Osteoblast (primary cell): ENCODE measurements around the gene CACNA1C. TPM values are rescaled to one million over a fixed set of nuclear protein-coding genes. Genes with fewer than 3 reads are reported as not detected.

Experiments
- DNase-seq: peaks from one replicate; pipeline ENCODE4 v3.0.0; 2011; ENCODE audit warnings: low spot score, mixed read lengths; ENCODE audit not compliant: insufficient read length; ENCODE audit errors: missing footprints
- H2AFZ ChIP-seq: 2 replicates; pipeline ENCODE4 v1.6.0; 2011; ENCODE audit warnings: mild to moderate bottlenecking, low read length
- H3K27ac ChIP-seq: 2 replicates; pipeline ENCODE4 v1.5.1; 2011; ENCODE audit warnings: mild to moderate bottlenecking, low read depth, low read length, moderate library complexity
- H3K27me3 ChIP-seq: 2 replicates; pipeline ENCODE4 v1.6.0; 2012; ENCODE audit warnings: mild to moderate bottlenecking, control low read depth, inconsistent platforms, low read length, moderate library complexity; ENCODE audit not compliant: insufficient read depth
- H3K36me3 ChIP-seq: 2 replicates; pipeline ENCODE4 v1.5.1; 2011; ENCODE audit warnings: mild to moderate bottlenecking, low read length, control low read depth, moderate library complexity; ENCODE audit not compliant: insufficient read depth
- H3K4me1 ChIP-seq: 2 replicates; pipeline ENCODE4 v1.5.1; 2011; ENCODE audit warnings: mild to moderate bottlenecking, low read length, control low read depth, moderate library complexity; ENCODE audit not compliant: insufficient read depth
- H3K4me2 ChIP-seq: 2 replicates; pipeline ENCODE4 v1.6.0; 2011; ENCODE audit warnings: mild to moderate bottlenecking, low read length; ENCODE audit not compliant: insufficient read depth
- H3K4me3 ChIP-seq: fragments of 200-600 bp; sonication (generic); 3 replicates; pipeline ENCODE4 v1.5.1; 2012; ENCODE audit warnings: mild to moderate bottlenecking, low read length, inconsistent platforms; ENCODE audit not compliant: insufficient read depth
- H3K79me2 ChIP-seq: 2 replicates; pipeline ENCODE4 v1.6.0; 2012; ENCODE audit warnings: mild to moderate bottlenecking, low read length, control low read depth, inconsistent platforms; ENCODE audit not compliant: insufficient read depth
- H3K9me3 ChIP-seq: 2 replicates; pipeline ENCODE4 v1.5.1; 2011; ENCODE audit warnings: low read depth, low read length, control low read depth
- H4K20me1 ChIP-seq: 2 replicates; pipeline ENCODE4 v1.6.0; 2012; ENCODE audit warnings: mild to moderate bottlenecking, low read length, control low read depth; ENCODE audit not compliant: insufficient read depth
- CTCF ChIP-seq: IDR thresholded peaks from 2 replicates; pipeline ENCODE4 v1.5.1; 2011; ENCODE audit warnings: mild to moderate bottlenecking, low read depth, low read length, moderate library complexity; ENCODE audit errors: extremely low read depth
- total RNA-seq: library from RNA; depleted of rRNA; stranded (reverse); fragments of >200 nt; gene quantifications from 2 replicates; pipeline ENCODE4 v1.2.3, GENCODE V29; 2012

Gene CACNA1C
- total RNA-seq, 1 donor = 19.2 TPM

- no peak overlapping the region for H2AFZ ChIP-seq
- peak; percentile 71 for DNase-seq
- peaks cover 26% of the 10 kb centered on the region for H4K20me1 ChIP-seq
- H3K79me2 ChIP-seq = no peaks in the 10 kb centered on the region
- H3K4me3 ChIP-seq = no peak overlapping the region
- peaks cover 3% of the 10 kb centered on the region for H3K36me3 ChIP-seq
- no peak overlapping the region for H3K27ac ChIP-seq
- H3K4me2 ChIP-seq = no peak overlapping the region
- H3K4me1 ChIP-seq = no peaks in the 10 kb centered on the region
- TF ChIP-seq CTCF = no peak
- H3K27me3 ChIP-seq = no peaks in the 10 kb centered on the region
- H3K9me3 ChIP-seq = no peaks in the 10 kb centered on the region
Measured at GRCh38 chr12:2408262-2408661, 355.5 kb downstream of the CACNA1C start.

GRCh38 chr12:2409656-2410265, 357.0 kb downstream of the CACNA1C start:
- Histone ChIP-seq H3K4me1 (peaks cover 9% of the 10 kb centered on the region), H3K27me3 (no peaks in the 10 kb centered on the region), H3K4me3 (no peak overlapping the region), H4K20me1 (peaks cover 34% of the 10 kb centered on the region), H3K79me2 (no peaks in the 10 kb centered on the region), H3K4me2 (no peak overlapping the region), H3K9me3 (no peaks in the 10 kb centered on the region), H3K36me3 (no peaks in the 10 kb centered on the region), H3K27ac (no peak overlapping the region), H2AFZ (no peak overlapping the region)
- TF ChIP-seq CTCF = no peak
- DNase-seq = peak; percentile 73

GRCh38 chr12:2410496-2410895, 357.7 kb downstream of the CACNA1C start:
- no peak for DNase-seq
- Histone ChIP-seq H3K4me1 (peaks cover 16% of the 10 kb centered on the region), H3K27ac (no peak overlapping the region), H3K36me3 (no peaks in the 10 kb centered on the region), H3K79me2 (no peaks in the 10 kb centered on the region), H2AFZ (no peak overlapping the region), H3K4me3 (no peak overlapping the region), H4K20me1 (peaks cover 36% of the 10 kb centered on the region), H3K4me2 (no peak overlapping the region), H3K27me3 (no peaks in the 10 kb centered on the region), H3K9me3 (no peaks in the 10 kb centered on the region)
- TF ChIP-seq CTCF = no peak

GRCh38 chr12:2411011-2411410, 358.2 kb downstream of the CACNA1C start:
- Histone ChIP-seq H2AFZ (no peak overlapping the region), H3K27ac (no peak overlapping the region), H3K4me2 (no peak overlapping the region), H3K36me3 (no peaks in the 10 kb centered on the region), H4K20me1 (peaks cover 38% of the 10 kb centered on the region), H3K9me3 (no peaks in the 10 kb centered on the region), H3K4me3 (no peak overlapping the region), H3K4me1 (peaks cover 18% of the 10 kb centered on the region), H3K27me3 (no peaks in the 10 kb centered on the region), H3K79me2 (no peaks in the 10 kb centered on the region)
- no peak for TF ChIP-seq CTCF
- DNase-seq = no peak
